Measurements from ENCODE around the gene PTGIS.

The PTGIS gene

GRCh38 chr20:49485563-49485962 lies 82.4 kb downstream of the PTGIS start:
- no peak for DNase-seq

GRCh38 chr20:49484180-49485140 lies 83.5 kb downstream of the PTGIS start:
- peak; percentile 32 to 44 for DNase-seq

- DNase-seq = no peak
Measured at GRCh38 chr20:49483696-49484123, 84.2 kb downstream of the PTGIS start.

- no peak for DNase-seq
Measured at GRCh38 chr20:49483018-49483695, 84.8 kb downstream of the PTGIS start.

GRCh38 chr20:49482621-49483017 lies 85.3 kb downstream of the PTGIS start, which contains the start of gene KCNB1:
Gene KCNB1, minus strand, starts transcription at chr20:49482668. Its CDS starts 188 bp downstream, at chr20:49482480.
- peak in 1 of 2 donors; percentile 26 for DNase-seq

- DNase-seq = no peak
Measured at GRCh38 chr20:49482173-49482572, 85.8 kb downstream of the PTGIS start.

GRCh38 chr20:49481116-49481515 lies 86.8 kb downstream of the PTGIS start:
- no peak for DNase-seq

- no peak for DNase-seq
Measured at GRCh38 chr20:49480236-49480635, 87.7 kb downstream of the PTGIS start.

- no peak for DNase-seq
Measured at GRCh38 chr20:49479785-49480184, 88.2 kb downstream of the PTGIS start.

- DNase-seq = no peak
Measured at GRCh38 chr20:49478754-49479689, 88.9 kb downstream of the PTGIS start.

GRCh38 chr20:49478266-49478665 lies 89.7 kb downstream of the PTGIS start:
- DNase-seq = no peak

GRCh38 chr20:49477200-49477599 lies 90.7 kb downstream of the PTGIS start:
- DNase-seq = no peak

GRCh38 chr20:49476016-49476355 lies 92.0 kb downstream of the PTGIS start:
- no peak for DNase-seq

- no peak for DNase-seq
Measured at GRCh38 chr20:49475292-49476015, 92.5 kb downstream of the PTGIS start.

GRCh38 chr20:49471397-49471796 lies 96.5 kb downstream of the PTGIS start:
- no peak for DNase-seq

GRCh38 chr20:49470922-49471321 lies 97.0 kb downstream of the PTGIS start:
- DNase-seq = no peak

- DNase-seq = no peak
Measured at GRCh38 chr20:49469060-49469459, 98.9 kb downstream of the PTGIS start.

- no peak for DNase-seq
Measured at GRCh38 chr20:49468412-49468811, 99.5 kb downstream of the PTGIS start.

GRCh38 chr20:49466114-49466912 lies 101.6 kb downstream of the PTGIS start:
- no peak for DNase-seq

- no peak for DNase-seq
Measured at GRCh38 chr20:49464556-49464955, 103.4 kb downstream of the PTGIS start.

- no peak for DNase-seq
Measured at GRCh38 chr20:49462626-49463025, 105.3 kb downstream of the PTGIS start.

All from CD4-positive, alpha-beta T cell treated with Interleukin-4 for 1 hour (primary cell).